Activated CD4-positive, alpha-beta T cell treated with anti-CD3 and anti-CD28 coated beads, Interleukin-2, amount 50 U/mL, for 48 hours (primary cell): ENCODE measurements around the gene FRS3.
"Not testable (repeated sequence)": the region's sequence is repeated elsewhere in the genome, so short reads cannot be mapped to it uniquely, and the experiment has no call there.

ENCODE experiments used
- DNase-seq, 2 experiments: peaks; one replicate each; pipeline ENCODE4 v3.0.0-alpha.2; 2020

FRS3 gene

DNA sequence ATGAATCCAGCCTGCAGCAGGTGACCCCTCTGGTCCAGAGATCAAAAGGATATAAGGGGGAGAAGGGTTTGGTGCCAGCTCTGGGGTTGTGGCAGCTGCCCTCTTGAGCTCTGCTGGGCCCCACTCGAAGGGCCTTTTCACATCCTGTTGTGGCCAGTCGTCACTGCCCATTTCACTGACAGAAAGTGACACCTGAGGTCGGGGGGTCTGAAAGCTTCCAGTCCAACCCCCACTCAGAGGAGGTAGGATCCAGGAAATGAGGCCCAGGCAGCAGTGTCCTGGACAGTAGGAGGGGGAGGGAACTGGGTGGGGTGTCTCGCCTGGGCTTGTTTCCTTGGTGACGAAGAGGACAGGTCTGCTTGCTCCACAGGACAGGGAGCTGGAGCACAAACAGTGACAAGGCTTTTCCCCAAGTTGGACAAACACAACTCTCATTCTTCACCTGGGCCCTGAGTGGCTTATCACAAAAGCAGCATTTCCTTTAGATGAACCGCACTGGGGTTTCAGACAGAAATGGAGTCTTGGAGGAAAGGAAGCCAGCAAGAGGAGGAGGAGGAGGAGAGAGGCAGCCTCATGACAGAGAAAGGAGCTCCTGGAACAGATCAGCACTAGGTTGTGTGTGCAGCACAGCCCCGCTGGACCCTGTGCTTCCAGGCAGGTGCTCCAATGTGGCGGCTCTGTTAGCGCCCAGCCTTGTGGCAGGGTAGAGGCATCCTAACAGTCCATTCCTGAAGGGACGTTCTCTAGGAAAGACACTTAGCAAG, 11.0 kb downstream of the FRS3 start:
- DNase-seq = no peak

DNA sequence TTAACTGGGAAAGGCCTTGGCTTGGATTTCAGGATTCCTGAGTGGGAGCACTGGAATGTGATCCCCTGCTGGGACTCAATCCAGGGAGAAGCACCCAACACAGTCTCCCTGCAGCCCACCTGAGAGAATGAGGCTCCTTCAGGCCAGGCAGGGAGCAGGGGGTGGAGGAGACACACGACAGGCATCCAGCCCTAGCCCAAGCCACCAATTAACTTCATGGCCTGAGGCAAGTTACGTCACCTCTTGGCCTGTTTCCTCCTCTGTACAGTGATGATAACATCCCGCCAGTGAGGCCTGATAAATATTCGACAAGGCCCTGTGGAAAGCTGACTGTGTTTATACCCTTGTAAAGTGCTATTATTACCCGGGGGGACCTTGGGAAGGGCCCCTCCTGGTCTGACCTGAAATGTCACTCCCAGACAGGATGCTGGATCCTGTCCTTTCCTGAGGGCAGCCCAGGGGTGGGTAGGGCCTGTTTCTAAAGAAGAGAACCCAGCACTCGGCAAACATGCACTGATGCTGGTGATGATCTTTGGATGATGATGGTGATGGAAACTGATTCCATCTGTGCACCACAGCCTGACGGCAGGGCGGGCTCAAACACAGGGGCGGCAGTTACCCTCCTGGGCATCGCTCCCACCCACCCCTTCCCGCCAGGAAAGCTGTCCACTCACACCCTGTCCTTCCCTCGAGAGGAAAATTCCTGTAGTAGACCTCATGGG, 12.4 kb downstream of the FRS3 start:
- DNase-seq = no peak

DNA sequence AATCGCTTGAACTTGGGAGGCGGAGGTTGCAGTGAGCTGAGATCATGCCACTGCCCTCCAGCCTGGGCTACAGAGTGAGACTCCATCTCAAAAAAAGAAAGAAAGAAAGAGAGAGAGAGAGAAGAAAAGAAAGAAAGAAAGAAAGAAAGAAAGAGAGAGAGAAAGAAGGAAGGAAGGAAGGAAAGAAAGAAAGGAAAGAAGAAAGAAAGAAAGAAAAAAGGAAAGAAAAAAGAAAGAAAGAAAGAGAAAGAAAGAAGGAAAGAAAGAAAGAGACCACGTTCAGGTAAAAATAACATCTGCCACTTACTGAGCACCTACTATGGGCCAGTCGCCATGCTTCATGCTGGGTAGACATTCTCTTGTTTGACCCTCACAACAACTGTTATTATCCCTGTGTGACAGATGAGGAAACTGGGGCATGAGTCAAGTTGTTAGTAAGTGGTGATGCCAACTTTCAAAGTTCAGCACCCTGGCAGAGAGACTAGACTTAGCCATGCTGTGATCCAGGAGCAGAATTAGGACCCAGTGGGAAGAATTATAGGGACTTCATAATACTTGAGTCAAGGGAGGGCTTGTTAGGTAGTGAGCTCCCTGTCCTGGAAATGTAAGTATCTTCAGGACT, 13.5 kb downstream of the FRS3 start:
- DNase-seq = not testable (repeated sequence)

DNA sequence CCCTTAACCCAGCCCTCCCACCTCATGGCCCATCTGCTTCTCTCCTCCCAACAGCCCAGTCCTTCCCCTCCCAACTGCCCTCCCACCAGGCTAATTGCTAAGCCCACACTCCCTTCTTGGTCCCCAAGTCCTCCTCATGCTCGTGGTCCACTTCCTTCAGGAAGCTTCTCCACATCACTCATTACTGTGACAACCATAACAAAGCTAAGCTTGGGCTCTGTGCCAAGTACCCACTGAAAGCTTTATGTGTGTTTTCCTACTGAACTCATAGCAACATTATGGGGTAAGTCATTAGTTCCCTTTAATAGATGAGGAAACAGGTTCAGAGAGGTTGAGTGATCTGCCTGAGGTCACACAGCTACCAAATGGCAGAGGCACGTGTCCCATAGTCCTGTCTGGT, 16.2 kb downstream of the FRS3 start:
- no peak for DNase-seq

DNA sequence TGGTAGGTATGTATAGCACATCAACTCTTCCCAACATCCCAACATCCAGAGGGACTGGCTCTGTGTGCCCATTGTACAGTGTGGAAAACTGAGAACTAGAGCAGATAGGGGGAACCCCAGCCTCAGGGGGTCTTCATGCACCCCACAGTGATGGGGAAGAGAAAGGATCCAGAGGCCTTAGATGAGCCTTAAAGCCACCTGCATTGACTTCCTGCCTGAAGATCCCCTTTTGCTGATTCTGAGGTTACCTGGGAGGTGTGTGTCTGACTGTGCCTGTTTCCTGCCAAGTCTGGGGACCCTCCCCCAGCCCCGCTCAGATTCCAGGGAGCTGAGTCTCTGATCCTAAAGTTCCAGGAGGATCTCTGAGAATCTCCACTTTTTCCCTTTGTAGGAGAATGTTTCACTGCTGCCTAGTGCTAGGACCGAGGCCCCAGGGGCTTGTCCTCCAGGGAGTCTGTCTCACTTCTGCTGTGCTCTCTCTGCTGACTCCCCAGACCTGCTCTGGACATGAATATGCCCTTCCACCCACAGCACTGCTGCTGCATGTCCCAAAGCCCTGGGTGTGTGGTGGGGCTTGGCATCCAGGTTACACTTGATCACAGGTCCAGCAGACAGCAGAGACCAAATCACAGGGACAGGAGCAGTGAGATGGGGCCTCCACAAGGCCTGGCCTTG, 19.7 kb downstream of the FRS3 start:
- no peak for DNase-seq

DNA sequence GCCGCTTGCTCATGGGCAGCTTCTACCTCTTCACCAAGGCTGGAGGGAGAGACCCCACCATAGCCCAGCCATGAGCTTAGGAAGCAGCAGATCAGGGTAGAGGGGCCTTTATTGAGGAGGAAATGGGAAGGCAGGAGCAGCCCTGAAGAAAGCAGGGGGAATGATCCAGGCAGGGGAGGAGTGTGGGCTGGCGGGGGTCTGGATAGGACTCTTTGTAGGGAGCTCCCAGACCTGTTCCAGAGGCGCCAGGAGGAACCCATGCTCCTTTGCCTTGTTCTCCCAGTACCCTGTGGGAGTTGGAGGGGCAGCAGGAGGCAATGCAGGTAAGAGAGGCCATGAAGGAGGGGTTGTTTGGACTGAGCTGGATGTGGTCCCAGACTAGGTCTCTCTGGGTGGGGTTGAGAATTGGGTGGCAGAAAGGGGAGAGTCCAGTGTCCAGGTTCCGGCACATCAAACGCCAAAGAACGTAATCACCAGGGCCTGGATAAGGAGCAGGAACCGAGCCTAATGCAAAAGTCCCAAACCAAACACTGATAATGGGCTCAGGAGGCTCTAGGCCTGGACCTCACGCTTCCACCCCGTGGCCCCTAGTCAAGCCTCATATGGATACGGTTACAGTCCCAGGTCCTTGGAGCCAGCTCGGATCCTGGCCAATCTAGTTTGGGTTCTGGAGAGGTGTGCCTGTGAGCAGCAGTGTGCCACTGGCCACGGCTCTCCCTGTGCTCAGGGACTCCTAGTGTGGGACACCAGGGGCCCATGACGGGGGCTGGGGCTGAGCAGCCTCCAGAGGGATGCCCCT, 20.4 kb downstream of the FRS3 start:
- no peak for DNase-seq

DNA sequence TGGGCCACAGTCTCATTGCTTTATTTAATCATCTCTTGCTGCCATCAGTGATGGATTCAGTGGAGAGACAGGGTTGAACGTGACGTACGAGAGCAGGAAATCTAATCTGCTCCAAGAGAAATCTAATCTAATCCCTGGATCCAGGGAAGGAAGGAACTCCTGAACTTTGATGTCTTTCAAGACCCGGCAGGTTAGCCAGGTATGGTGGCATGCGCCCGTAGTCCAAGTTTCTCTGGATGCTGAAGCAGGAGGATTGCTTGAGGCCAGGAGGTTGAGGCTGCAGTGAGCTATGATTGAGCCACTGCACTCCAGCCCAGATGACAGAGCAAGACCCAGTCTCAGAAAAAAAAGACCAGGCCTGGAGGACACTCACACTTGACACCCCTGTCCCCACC, 21.1 kb downstream of the FRS3 start:
- DNase-seq = no peak

DNA sequence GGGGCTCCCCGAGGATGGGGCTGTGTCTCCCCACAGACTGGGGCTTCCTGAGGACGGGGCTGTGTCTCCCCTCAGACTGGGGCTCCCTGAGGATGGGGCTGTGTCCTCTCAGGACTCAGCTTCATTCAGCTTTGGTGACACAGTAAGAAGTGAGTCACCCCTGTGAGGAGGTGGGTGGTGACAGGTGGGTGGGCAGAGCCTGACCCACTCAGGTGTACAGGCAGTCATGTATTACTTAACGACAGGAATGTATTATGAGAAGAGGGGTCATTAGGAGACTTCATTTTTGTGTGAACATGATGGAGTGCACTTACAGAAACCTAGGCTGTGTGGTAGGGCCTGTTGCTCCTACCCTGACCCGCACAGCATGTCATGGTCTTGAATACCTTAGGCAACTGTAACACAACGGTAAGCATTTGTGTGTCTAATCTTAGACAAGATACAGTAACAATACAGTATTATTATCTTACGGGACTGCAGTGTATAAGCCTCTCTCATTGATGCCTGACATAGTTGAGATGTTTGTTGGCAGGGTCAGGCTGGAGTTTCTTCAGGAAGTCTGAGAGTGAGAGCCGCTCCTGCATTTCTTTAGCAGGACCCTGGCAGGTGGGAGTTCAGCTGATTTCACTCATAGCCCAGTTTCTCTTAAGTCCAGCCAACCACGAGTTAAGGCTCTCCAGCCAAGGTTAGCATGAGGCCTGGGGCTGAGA, 21.6 kb downstream of the FRS3 start:
- no peak for DNase-seq

DNA sequence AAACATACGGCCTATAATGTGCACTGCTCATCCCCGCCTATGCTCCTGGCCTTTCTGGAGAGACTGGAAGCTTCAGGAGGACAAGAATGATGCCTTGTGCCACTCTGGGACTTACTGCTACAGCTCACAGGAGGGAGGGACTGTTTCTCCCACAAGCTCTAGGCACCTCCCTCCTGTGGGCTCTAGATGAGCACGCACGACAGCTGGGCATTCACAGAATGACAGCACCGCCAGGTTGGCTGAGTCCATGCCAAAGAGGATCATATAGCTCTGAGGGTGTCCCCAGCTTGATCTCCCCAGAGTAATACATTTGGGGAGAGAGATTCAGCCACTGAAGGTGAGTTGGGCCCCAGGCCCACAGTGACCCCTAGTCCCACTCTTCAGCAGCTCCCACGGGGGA, 22.4 kb downstream of the FRS3 start:
- no peak for DNase-seq

DNA sequence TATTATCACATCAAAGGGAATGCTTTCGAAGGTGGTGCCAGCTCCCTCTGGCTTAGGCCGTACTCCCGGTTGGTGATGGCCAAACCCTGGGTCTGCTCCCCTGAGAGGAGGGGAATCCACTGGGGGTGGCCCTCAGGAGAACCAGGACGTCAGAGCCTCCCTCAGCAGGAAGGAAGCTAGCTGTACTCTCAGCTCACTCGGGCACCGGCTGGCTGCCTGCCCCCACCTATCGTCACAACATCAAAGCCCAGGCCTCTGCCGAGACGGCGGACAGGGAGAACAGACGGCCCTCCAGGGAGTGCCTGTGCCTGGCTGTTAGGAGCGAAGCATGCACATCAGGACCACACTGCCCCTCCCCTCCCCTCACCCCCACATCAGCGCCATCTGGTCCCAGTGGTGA, 23.3 kb downstream of the FRS3 start:
- no peak for DNase-seq

DNA sequence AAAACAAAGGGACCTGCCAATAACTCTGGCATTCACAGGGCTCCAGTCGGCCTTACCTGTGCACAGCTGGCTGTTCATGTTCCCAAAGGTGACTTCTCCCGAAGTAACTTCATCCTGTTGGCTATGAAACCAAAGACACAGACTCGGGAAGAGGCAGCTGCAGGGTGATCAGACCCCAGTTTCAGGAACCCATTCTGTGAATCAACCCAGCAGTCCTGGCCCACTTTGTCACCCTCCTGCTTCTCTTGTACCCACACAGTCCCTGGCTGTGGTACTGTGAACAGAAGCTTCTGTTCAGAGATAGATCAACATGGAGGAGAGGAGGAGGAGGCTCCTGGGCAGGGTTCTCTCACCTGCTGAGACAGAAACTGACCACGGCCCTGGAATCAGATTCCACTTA, 23.8 kb downstream of the FRS3 start:
- no peak for DNase-seq

DNA sequence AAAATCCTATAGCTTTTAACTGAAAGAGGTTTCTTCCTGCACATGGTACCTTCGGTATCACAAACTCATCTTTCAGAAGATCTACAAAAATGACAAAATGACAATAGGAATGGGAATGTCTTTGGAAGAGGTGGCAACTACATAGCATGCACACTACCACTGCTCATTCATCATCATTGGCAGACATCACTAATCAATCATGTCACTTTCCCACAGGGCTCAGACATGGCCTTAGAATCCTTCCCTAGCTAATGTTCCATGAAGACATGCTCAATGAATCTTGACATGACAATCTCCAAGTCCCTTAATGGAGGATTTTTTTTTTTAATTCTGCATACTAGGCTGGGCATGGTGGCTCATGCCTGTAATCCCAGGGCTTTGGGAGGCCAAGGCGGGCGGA, 29.3 kb downstream of the FRS3 start:
- DNase-seq = no peak

DNA sequence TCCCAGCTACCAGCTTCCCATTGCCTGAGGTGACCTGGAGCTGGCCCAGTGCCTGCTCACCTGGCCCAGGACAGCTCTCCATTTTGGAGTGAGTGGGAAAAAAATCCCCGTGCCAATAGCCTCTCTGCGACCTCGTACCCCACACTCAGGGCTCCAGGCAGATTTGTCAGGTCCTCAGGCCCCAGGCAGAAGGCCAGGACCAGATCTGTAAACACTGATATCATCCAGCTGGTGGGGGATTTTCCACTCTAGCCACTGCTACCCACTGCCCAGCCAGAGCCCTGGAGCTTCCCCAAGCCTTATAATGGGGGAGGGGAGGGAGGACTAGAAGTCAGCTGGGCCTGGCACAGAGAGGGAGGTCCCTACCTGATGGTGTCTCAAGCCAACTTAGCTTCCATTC, 31.2 kb downstream of the FRS3 start:
- DNase-seq = no peak

DNA sequence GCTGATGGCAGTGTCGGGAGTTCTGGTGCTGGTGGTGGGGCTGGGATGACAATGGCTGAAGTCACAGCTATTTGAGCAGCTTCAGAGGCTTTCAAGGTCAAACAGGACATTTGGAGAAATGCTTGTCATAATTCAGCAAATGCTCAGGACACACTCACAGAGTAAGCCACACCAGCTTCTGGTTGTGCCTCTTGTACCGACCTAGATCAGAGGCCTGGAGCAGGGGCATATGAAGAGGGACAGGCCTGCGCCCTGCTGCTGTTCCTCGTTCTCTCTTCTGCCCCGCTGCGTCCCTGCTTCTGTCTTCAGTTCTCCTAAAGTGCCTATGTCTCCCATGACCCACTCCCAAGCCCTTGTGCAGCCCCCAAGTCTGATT, 31.6 kb downstream of the FRS3 start:
- no peak for DNase-seq

DNA sequence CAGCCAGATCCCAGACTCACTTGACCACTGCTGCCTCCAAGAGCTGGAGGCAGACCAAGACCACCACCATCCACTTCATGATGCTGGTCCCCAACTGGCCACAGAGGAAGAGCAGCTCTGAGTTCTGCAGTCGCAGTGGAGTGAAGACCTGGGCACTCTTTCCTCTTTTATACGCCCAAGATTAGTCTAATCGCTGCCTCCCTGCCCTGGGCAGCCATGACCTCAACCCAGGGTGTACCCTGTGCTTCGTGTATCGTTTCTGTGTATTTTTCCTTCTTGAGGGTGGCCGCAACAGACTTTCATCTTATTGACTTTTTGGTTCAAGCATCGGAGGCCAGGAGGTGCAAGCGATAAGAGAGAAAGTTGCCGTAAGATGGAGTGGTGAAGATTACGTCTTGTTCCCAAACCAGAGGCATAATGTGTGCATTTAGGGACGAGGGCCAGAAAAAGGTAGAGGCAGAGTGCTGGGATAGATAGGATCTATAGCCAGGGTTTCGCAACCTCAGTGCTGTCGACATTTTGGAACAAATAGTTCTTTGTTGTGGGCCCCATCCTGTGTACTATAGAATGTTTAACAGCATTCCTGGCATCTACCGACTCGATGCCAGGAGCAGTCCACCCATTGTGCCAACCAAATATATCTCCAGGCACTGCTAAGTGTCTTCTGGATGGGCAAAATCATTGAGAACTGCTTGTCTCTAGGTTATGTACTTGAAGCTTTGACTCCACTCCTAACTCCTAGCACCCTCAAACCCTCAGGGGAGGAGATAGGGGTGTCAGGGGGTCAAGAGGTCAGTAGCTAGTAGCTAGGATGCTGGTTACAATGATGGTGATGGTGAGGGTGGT, 32.2 kb downstream of the FRS3 start, which contains the start of gene PGC:
PGC (minus strand) TSS at position 142 of the 846 bp plus-strand sequence; CDS start at position 79, 63 bp downstream.
- no peak for DNase-seq

DNA sequence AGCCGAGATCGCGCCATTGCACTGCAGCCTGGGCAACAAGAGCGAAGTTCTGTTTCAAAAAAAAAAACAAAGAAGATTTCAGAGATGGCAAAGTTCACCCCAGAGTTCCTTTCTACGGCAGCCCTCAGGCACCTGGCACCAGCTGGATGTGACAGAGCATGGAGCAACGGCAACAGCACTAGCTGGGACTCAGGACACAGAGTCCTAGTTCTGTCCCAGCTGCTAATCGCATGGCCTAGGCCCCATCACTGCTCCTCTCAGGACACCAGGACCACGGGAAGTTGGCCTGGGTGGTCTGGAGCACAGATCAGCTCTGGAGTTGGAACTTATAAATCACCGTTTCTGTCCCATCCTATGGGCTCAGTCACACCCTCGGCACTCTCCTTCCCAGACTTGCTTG, 33.6 kb downstream of the FRS3 start:
- no peak for DNase-seq

DNA sequence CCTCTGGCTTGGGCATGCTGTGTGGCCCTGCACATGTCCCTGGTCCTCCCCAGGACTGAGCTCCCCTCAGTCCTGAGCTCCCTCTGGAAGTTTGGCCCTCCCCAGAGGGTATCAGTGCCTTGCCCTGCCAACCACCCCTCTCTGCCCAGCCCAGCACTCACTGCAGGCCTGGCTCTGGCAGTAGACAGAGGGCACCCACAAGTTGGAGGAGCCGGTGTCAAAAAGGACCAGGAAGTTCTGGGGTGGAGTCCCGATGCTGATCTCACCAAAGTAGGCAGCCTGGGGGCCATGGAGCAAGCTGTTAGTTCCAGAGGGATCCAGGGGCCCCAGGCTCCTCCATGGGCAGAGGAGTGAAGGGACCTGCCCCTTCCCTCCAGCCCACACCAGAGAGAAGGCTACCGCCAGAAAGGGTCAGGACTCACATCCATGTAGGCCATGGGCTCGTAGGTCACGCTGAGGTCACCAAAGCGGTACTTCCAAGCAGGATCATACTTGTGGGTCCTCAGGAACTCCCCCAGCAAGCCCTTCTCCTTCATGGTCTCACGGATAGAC, 35.4 kb downstream of the FRS3 start:
- DNase-seq = no peak

DNA sequence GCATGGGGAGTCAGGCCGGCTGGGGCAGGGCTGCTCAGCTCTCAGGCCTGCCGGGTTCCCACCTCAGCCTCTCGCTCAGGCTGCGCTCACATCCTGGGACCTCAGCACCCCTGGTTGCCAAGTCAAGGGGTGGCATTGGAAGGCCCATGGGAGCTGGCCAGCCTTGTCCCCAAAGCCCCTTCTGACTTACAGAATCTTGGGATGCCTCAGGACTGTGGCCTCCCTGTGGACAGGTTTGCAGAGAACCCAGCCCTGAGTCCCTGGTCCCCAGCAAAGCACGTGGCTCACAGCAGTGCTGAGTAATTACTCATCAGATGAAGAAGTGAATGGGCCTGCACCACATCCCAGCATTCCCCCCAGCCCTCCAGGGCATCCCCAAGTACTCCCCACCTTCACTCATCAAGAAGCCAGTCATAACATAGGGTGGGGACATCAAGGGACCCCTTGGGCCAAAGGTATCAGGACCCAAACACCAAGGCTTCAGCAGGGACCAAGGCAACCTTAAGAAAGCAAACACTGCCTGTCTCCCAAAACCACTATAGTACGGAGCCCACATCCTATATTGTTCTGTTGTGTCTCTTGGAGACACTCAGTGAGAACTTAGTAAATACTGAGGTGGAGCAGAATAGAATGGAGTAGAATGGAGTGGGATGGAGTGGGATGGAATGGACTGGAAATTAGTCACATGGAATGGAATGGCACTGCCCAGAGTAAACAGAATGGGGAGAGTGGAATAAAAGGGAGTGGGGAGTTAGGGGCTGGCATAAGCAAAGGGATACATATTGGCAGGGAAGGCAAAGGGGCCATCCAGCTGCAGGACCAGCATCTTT, 36.1 kb downstream of the FRS3 start:
- DNase-seq = no peak

DNA sequence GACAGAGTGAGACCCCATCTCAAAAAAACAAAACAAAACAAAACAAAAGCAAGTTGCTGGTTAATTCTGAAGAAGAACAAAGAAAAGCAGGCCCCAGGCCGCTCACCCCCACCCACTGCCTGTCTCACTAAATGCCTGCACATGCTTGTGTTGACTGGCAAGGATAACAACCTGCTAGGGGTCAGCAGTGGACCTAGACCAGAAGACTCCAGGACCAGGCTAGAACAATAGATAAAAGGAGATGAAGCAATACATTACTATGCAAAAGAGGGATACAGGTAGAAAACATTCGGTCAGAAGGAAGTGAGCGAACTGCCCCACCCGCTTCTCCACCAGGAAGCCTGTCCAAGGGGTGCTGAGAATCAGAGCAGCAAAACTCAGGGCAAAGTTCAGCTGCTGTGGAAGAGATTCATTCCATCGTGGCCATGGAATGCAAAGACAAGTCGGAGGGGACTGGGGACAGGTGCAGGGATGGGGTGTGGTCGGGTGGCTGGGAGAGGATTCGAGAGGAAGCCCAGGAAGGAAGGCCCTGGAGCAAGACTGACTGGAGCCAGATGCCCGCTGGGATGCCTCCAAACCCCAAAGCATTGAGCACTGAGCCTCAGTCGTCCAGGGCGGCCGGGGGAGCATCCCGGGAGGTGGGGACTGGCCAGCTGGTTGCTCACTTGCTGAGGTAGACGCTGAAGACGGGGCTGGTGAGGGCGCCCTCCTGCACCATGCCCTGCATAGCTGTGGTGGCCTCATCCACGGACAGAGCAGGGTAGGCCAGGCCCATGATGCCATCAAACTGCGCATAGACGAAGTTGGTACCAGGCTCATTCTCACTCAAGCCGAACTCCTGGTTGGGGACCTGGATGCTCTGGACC, 37.8 kb downstream of the FRS3 start:
- no peak for DNase-seq
